Astrocyte (in vitro differentiated cells and primary cell): ENCODE measurements around the gene ANXA7.

Source experiments
- CTCF ChIP-seq: IDR thresholded peaks from 2 replicates; pipeline ENCODE4 v1.5.1; 2011; ENCODE audit warnings: low read depth, mild to moderate bottlenecking, inconsistent platforms, low read length, moderate library complexity; ENCODE audit not compliant: insufficient read depth
- EZH2 ChIP-seq: IDR thresholded peaks from 2 replicates; pipeline ENCODE4 v1.6.1; 2012; ENCODE audit warnings: mild to moderate bottlenecking, low read length, inconsistent platforms; ENCODE audit not compliant: insufficient read depth

- no peak for TF ChIP-seq CTCF
- TF ChIP-seq EZH2: no peak
These were observed 4.8 kb downstream of the ANXA7 start for GRCh38 chr10:73408978-73409521.
